HUES64 (cell line): ENCODE results near the gene PRR36.
"Not testable (repeated sequence)": the region's sequence is repeated elsewhere in the genome, so short reads cannot be mapped to it uniquely, and the experiment has no call there.

Experiments used
- H3K27ac ChIP-seq: 2 replicates; pipeline ENCODE4 v1.7.0; 2013; ENCODE audit warnings: low read depth, low read length, inconsistent platforms
- H3K27me3 ChIP-seq: 2 replicates; pipeline ENCODE4 v1.6.1; 2013; ENCODE audit warnings: mild to moderate bottlenecking, low read length; ENCODE audit not compliant: insufficient read depth
- H3K36me3 ChIP-seq: 2 replicates; pipeline ENCODE4 v1.6.1; 2013; ENCODE audit warnings: mild to moderate bottlenecking, low read length; ENCODE audit not compliant: insufficient read depth
- H3K4me1 ChIP-seq: 2 replicates; pipeline ENCODE4 v1.6.1; 2013; ENCODE audit warnings: mild to moderate bottlenecking, low read length, moderate library complexity; ENCODE audit not compliant: insufficient read depth
- H3K4me3 ChIP-seq: 2 replicates; pipeline ENCODE4 v1.5.1; 2013; ENCODE audit warnings: mild to moderate bottlenecking, low read length, moderate library complexity
- H3K9ac ChIP-seq: 2 replicates; pipeline ENCODE4 v1.6.1; 2013; ENCODE audit warnings: mild to moderate bottlenecking, low read depth, low read length
- H3K9me3 ChIP-seq: 2 replicates; pipeline ENCODE4 v1.6.1; 2013; ENCODE audit warnings: low read depth, low read length; ENCODE audit not compliant: insufficient read depth
- WGBS: fragments of 150-250, 120-280 bp; methylation state at CpG from one replicate; pipeline ENCODE4 v1.1.7; 2013; ENCODE audit warnings: missing lambda C conversion rate; 5-methylcytosine and 5-hydroxymethylcytosine counted together

Gene PRR36

DNA sequence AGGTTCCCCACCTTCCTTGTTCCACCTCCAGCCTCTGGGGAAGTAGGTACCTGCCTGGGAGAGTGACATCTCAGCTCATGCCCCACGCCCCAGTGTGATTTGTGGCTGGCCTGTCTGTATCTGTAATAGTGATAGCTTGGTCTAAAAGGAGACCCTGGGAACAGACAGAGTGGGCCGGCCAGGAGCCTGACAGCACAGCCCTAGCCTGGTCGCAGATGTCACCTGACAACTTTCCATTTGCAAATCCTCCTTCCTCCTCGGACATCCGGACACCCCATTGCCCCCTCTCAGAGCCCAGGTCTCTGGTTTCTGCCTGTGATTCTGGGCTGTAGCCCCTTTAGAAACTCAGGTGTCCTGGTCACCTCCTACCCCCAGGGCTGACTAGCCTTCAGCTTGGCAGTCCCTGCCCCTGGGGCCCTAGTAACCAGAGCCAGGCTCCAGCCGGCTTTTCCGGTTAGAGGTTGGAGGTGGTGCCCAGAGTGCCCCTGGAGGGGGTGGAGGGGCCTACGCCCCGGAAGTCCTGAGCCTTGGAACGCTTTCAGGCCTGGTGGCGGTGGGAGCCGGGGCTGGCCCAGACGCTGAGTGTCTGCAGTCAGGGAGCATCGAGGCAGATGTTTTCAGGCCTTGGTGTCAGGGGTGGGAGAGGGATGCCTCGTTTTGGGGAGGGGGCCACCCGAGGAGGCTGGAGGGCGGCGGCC lies 20.6 kb upstream of the PRR36 start:
- no peak overlapping the region for H3K9ac ChIP-seq
- peaks cover 1% of the 10 kb centered on the region; the same call in 1 of the 2 replicates for H3K27me3 ChIP-seq
- H3K9me3 ChIP-seq = no peaks in the 10 kb centered on the region
- WGBS = 77% methylated on average over 18 of the region's 18 CpGs
- H3K4me1 ChIP-seq = no peaks in the 10 kb centered on the region
- H3K36me3 ChIP-seq = no peaks in the 10 kb centered on the region
- H3K27ac ChIP-seq = no peak overlapping the region
- no peak overlapping the region for H3K4me3 ChIP-seq

DNA sequence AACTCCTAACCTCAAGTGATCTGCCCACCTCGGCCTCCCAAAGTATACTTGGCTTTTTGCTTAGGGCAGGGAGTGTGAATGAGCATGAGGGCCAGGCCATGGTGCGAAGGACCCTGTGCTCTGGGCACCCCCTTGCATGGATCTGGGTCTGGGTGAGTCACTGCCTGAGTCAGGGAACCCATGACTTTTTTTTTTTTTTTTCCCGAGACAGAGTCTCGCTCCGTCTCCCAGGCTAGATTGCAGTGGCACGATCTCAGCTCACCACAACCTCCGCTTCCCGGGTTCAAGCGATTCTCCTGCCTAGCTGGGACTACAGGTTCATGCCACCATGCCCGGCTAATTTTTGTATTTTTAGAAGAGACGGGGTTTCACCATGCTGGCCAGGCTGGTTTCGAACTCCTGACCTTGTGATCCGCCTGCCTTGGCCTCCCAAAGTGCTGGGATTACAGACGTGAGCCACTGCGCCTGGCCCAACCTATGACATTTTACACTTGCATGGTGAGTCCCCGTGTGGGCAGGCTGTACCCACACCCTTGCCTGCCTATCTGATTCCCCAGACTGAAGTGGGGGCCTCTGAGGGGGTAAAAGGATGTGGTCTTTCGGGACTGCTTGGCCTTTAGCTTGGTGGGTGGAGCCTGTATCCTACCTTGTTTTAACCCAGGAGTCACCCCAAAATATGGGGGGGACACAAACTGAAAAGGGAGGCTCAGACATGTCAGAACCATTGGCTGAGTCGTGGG lies 19.3 kb upstream of the PRR36 start:
- not testable (repeated sequence) for H3K36me3 ChIP-seq, H3K27ac ChIP-seq, H3K9me3 ChIP-seq, H3K4me1 ChIP-seq, H3K9ac ChIP-seq, H3K4me3 ChIP-seq
- peaks cover 11% of the 10 kb centered on the region for H3K27me3 ChIP-seq
- WGBS = 91% methylated on average over 18 of the region's 18 CpGs

DNA sequence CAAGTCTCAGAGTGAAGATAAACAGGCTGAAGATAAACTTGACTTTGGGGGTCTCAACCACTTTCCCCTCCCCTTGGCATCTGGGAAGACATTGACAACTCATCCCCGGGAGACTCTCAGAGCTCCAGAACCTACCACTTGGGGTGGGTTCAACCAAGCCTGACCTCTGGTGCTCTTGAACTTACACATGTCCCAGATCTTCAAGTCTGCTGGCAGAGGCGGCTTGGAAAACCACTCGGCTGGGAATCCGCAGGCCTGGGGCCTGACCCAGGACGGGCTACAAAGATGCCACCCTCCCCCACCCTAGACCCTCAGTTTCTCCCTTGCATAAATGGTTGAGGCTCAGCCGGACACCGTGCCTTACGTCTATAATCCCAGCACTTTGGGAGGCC lies 14.6 kb upstream of the PRR36 start:
- no peak overlapping the region for H3K27ac ChIP-seq
- peaks cover 13% of the 10 kb centered on the region for H3K27me3 ChIP-seq
- H3K36me3 ChIP-seq = no peaks in the 10 kb centered on the region
- no peaks in the 10 kb centered on the region for H3K9me3 ChIP-seq
- WGBS = 78% methylated on average over 8 of the region's 8 CpGs
- peak overlapping the region; percentile 65 for H3K4me3 ChIP-seq
- peak overlapping the region; percentile 70 for H3K9ac ChIP-seq
- no peaks in the 10 kb centered on the region for H3K4me1 ChIP-seq

DNA sequence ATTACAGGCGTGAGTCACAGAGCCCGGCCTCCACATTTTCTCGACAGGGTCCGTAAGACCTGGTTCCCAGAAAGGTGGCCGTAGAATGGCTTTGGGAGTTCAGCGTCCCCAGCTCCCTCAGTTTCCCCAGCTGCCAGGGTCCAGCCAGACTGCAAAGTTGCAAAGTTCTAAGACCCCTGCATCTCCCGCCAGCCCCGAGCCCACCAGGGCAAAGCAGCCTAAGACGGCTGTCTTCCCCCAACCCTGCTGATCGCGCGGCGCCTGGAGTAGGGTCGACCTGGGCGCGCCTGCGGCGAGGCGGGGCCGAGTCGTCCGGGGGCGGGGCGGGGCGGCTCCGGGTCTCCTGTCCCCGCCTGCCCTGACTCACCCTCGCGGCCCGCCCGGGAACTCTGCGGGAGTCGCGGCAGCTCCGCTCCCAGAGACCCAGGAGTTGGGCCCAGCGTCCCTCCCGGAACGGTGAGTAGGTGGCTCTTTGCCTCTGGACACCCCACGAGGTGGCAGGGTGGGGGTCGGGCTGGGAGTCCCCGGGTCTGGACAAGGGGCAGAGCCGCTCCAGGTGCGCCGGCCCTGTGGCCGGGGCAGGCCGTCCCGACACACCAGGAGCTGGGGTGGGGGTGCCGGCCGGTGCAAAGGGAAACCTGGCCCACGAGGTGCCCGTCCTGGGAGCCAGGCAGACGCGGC lies 14.1 kb upstream of the PRR36 start, which contains the start of gene LRRC8E:
TSS of gene LRRC8E (plus strand) at position 366 of the 681 bp plus-strand sequence. CDS start 7,094 bp downstream, outside the sequence.
- Histone ChIP-seq H3K36me3 (no peaks in the 10 kb centered on the region), H3K27ac (no peak within 1 kb of the TSS), H3K4me3 (peak within 1 kb of the TSS; percentile 65), H3K27me3 (peaks cover 13% of the 10 kb centered on the region), H3K9ac (peak within 1 kb of the TSS; percentile 70), H3K4me1 (no peaks in the 10 kb centered on the region), H3K9me3 (no peaks in the 10 kb centered on the region)
- WGBS = 8% methylated on average over 53 of the region's 53 CpGs

- H3K9me3 ChIP-seq = no peaks in the 10 kb centered on the region
- H3K27me3 ChIP-seq = peaks cover 13% of the 10 kb centered on the region
- H3K4me3 ChIP-seq = peak overlapping the region; percentile 65; the same call in 1 of the 2 replicates
- H3K27ac ChIP-seq = no peak overlapping the region
- no peaks in the 10 kb centered on the region for H3K4me1 ChIP-seq
- WGBS = 81% methylated on average over 16 of the region's 16 CpGs
- H3K36me3 ChIP-seq = no peaks in the 10 kb centered on the region
- H3K9ac ChIP-seq = no peak overlapping the region
These were observed 13.4 kb upstream of the PRR36 start for GRCh38 chr19:7887408-7888144.

DNA sequence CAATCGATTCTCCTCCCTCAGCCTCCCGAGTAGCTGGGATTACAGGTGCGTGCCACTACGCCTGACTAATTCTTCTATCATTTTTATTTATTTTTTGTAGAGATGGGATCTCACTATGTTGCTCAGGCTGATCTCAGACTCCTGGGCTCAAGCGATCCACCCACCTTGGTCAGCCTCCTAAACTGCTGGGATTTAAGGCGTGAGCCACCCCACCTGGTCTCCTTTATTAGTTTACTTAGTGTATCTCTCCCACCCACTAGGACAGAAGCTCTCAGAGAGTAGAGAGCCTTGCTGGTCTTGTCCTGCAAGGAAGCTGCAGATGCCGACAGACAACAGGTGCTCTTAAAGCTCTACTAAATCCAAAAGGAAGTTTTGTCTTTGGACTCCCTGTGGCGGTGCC lies 11.6 kb upstream of the PRR36 start:
- H3K9ac ChIP-seq = no peak overlapping the region
- no peaks in the 10 kb centered on the region for H3K36me3 ChIP-seq
- WGBS = 90% methylated on average over 7 of the region's 8 CpGs
- peaks cover 13% of the 10 kb centered on the region for H3K27me3 ChIP-seq
- H3K9me3 ChIP-seq = no peaks in the 10 kb centered on the region
- no peaks in the 10 kb centered on the region for H3K4me1 ChIP-seq
- H3K4me3 ChIP-seq = no peak overlapping the region
- H3K27ac ChIP-seq = no peak overlapping the region

- Histone ChIP-seq H3K36me3 (no peaks in the 10 kb centered on the region), H3K4me1 (no peaks in the 10 kb centered on the region), H3K27ac (no peak overlapping the region), H3K9ac (no peak overlapping the region), H3K4me3 (no peak overlapping the region), H3K9me3 (no peaks in the 10 kb centered on the region), H3K27me3 (peaks cover 6% of the 10 kb centered on the region)
- 76% methylated on average over 2 of the region's 2 CpGs for WGBS
These were observed 9.8 kb upstream of the PRR36 start for GRCh38 chr19:7883796-7884570.

- no peaks in the 10 kb centered on the region for H3K36me3 ChIP-seq
- H3K9me3 ChIP-seq = no peaks in the 10 kb centered on the region
- no peaks in the 10 kb centered on the region for H3K4me1 ChIP-seq
- 89% methylated on average over 4 of the region's 4 CpGs for WGBS
- H3K27ac ChIP-seq = no peak overlapping the region
- H3K27me3 ChIP-seq = no peaks in the 10 kb centered on the region
- H3K9ac ChIP-seq = no peak overlapping the region
- H3K4me3 ChIP-seq = no peak overlapping the region
These were observed 8.9 kb upstream of the PRR36 start for GRCh38 chr19:7883105-7883504.

- 89% methylated on average over 3 of the region's 3 CpGs for WGBS
These were observed 7.7 kb upstream of the PRR36 start for GRCh38 chr19:7881910-7882309.

GRCh38 chr19:7879836-7880235 lies 5.6 kb upstream of the PRR36 start:
- Histone ChIP-seq H3K27me3 (peaks cover 4% of the 10 kb centered on the region; the same call in 1 of the 2 replicates), H3K36me3 (no peaks in the 10 kb centered on the region), H3K4me3 (no peak overlapping the region), H3K4me1 (no peaks in the 10 kb centered on the region), H3K27ac (no peak overlapping the region), H3K9me3 (no peaks in the 10 kb centered on the region), H3K9ac (no peak overlapping the region)
- WGBS = 96% methylated on average over 17 of the region's 19 CpGs

More at GRCh38 chr19:7881910-7882309, 7.7 kb upstream of the PRR36 start:
- H3K36me3 ChIP-seq = no peaks in the 10 kb centered on the region
- no peaks in the 10 kb centered on the region for H3K9me3 ChIP-seq
- peaks cover 4% of the 10 kb centered on the region; the same call in 1 of the 2 replicates for H3K27me3 ChIP-seq
- no peaks in the 10 kb centered on the region for H3K4me1 ChIP-seq
- H3K27ac ChIP-seq = no peak overlapping the region
- no peak overlapping the region for H3K4me3 ChIP-seq
- no peak overlapping the region for H3K9ac ChIP-seq
